Body of pancreas (tissue), 4 donors: Measurements from ENCODE around the gene PAOX. TPM values are rescaled to one million over a fixed set of nuclear protein-coding genes. Genes with fewer than 3 reads are reported as not detected.

Experiments used
- ATAC-seq: fragments of 150-250 bp; one replicate; pipeline ENCODE4 v1.9.1; 2016
- DNase-seq, 4 donors: peaks; one replicate each; pipeline ENCODE4 v3.0.0-alpha.2; 2019
- H3K27ac ChIP-seq, 4 donors: fragments of 200-600 bp; sonication (generic); 1 replicate in 3 of 4; 2 replicates in 1 of 4; pipeline versions ENCODE4 v1.5.1 to v1.6.1; 2016 to 2019; ENCODE audit warnings: mild to moderate bottlenecking in 1 of 4, mixed read lengths in 1 of 4, moderate library complexity in 1 of 4
- H3K27me3 ChIP-seq, 2 donors: fragments of 200-600 bp; sonication (generic); one replicate each; pipeline ENCODE4 v1.6.0; 2016; ENCODE audit warnings: mild to moderate bottlenecking in 1 of 2
- H3K36me3 ChIP-seq, 2 donors: fragments of 200-600 bp; sonication (generic); replicated peaks in 1 of 2; 2 replicates each; pipeline ENCODE4 v1.5.1; 2016; ENCODE audit warnings: low read depth in 2 of 2; ENCODE audit not compliant: insufficient read depth in 1 of 2
- H3K4me1 ChIP-seq: fragments of 200-600 bp; sonication (generic); one replicate; pipeline ENCODE4 v1.6.0; 2016
- H3K4me3 ChIP-seq, 2 donors: fragments of 200-600 bp; sonication (generic); 1 replicate in 1 of 2; 2 replicates in 1 of 2; pipeline ENCODE4 v1.5.1; 2016 to 2019
- H3K9me3 ChIP-seq, 3 donors: fragments of 200-600 bp; sonication (generic); 1 replicate in 2 of 3; 2 replicates in 1 of 3; pipeline ENCODE4 v1.5.1; 2016
- POLR2A ChIP-seq, 3 donors: fragments of 450-650 bp; IDR thresholded peaks; one replicate each; pipeline ENCODE4 v1.6.1; 2016; ENCODE audit warnings: antibody characterized with exemption in 3 of 3, mild to moderate bottlenecking in 2 of 3
- WGBS, 2 donors: methylation state at CpG; one replicate each; pipeline ENCODE4 v1.1.5; 2017; 5-methylcytosine and 5-hydroxymethylcytosine counted together
- intact Hi-C: fragments of 100-400 bp; cut with DNase I; formaldehyde crosslinking; loops from one replicate; pipeline ENCODE4 v1.15.1; 2023
- total RNA-seq, 2 donors: library from RNA; depleted of rRNA; stranded (reverse); fragments of >200 nt; gene quantifications; one replicate each; pipeline ENCODE4 v1.1.0, GENCODE V29; 2016
- TF ChIP-seq, protein P1 (sequence below), 7 experiments: fragments of 450-650 bp in 4 of 7; fragments of 200-600 bp in 3 of 7; sonication (generic) in 3 of 7; IDR thresholded peaks; one replicate each; pipeline ENCODE4 v1.5.1; 2016 to 2019; ENCODE audit warnings: antibody characterized with exemption in 7 of 7

The PAOX gene
- total RNA-seq, 2 donors from 2014 or later, result 8.3 to 9.6 TPM

DNA sequence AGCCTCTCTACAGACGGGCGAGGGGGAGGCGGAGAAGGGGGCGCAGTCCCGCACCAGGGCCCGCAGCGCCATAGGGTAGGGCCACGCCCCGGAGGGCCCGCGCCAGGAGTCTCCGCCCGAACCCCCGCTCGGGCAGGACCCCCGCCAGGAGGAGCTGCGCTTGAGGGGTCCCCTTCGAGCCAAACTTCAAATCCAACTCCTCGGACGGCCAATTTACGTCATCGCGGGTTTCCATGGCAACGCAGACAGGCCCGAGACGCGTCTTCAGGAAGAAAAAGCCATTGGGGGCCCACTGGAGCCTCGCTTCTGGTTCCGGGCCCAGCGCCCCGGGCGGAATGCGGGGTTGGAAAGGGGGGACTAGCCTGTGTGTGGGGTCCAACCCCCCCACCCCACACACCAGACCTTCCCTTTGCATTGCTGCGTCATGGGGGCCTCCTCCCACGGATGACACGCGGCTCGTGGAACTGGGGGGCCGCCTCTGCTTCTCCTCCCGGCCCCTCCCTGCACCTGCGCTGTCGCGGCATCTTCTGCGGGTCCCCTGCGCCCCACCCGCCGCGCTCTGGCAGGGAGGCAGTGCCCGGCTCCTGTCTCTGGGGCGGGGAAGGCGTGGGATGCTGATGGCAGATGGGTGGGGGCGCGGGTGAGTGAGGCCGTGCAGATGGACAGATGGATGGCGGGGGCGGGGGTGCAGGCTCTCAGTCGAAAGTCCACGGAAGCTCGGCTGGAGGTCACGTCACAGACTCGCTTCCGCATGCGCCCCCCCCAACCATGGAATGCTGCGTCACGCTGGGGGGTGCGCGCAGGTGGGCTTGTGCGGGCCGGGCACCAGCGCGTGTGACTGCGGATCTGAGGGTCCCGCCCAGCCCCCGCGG, 43.6 kb upstream of the PAOX start:
- DNase-seq (peak; percentile 55 to 63 (median 60)), ATAC-seq (peak; percentile 34)
- TF ChIP-seq POLR2A (IDR thresholded peaks at IDR 0.05), result no peak
- TF ChIP-seq, protein P1, sequence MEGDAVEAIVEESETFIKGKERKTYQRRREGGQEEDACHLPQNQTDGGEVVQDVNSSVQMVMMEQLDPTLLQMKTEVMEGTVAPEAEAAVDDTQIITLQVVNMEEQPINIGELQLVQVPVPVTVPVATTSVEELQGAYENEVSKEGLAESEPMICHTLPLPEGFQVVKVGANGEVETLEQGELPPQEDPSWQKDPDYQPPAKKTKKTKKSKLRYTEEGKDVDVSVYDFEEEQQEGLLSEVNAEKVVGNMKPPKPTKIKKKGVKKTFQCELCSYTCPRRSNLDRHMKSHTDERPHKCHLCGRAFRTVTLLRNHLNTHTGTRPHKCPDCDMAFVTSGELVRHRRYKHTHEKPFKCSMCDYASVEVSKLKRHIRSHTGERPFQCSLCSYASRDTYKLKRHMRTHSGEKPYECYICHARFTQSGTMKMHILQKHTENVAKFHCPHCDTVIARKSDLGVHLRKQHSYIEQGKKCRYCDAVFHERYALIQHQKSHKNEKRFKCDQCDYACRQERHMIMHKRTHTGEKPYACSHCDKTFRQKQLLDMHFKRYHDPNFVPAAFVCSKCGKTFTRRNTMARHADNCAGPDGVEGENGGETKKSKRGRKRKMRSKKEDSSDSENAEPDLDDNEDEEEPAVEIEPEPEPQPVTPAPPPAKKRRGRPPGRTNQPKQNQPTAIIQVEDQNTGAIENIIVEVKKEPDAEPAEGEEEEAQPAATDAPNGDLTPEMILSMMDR (IDR thresholded peaks at IDR 0.05), result no peak
- 3% methylated on average over 70 of the region's 75 CpGs; no CpG with 5 or more reads in 1 of the 2 donors for WGBS, 2 donors
- H3K27me3 ChIP-seq, result peaks cover 0 to 28% of the 10 kb centered on the region in 2 donors
- H3K36me3 ChIP-seq, result no peaks in the 10 kb centered on the region
- no peak overlapping the region for H3K27ac ChIP-seq
- H3K9me3 ChIP-seq, result no peaks in the 10 kb centered on the region
- no peak overlapping the region for H3K4me3 ChIP-seq
- peaks cover 22% of the 10 kb centered on the region for H3K4me1 ChIP-seq
- intact Hi-C loops, result no loop called here

DNA sequence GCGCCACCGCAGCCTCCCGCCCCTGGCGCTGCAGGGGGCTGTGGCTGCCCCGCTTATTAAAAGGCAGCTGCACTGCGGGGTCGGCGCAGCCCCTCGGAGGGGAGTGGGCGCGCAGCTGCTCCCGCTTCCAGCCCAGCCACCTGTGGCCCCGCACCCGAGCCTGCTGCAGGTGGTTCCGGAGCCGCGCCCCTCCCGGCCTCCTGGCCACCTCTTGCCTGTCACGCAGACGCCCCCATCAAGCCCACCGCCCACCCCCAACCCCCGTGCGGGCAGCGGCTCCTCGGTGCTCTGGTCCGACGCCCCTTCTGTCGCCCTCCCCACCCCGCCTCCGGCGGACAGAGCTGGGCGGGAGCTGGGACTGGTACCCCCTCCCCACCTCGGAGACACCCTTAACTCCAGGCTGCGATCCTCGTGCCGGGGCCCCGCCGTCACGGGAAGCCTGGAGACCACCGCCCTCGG, 42.9 kb upstream of the PAOX start:
- Histone ChIP-seq H3K27me3 (peaks cover 0 to 28% of the 10 kb centered on the region in 2 donors), H3K4me3 (no peak overlapping the region), H3K4me1 (peaks cover 22% of the 10 kb centered on the region), H3K36me3 (no peaks in the 10 kb centered on the region), H3K27ac (no peak overlapping the region), H3K9me3 (no peaks in the 10 kb centered on the region)
- WGBS, 2 donors, result 0 to 5% methylated on average over 1 to 35 of the region's 41 CpGs
- ATAC-seq (no peak), DNase-seq (no peak)
- TF ChIP-seq POLR2A (IDR thresholded peaks at IDR 0.05), result no peak
- TF ChIP-seq, protein P1 (IDR thresholded peaks at IDR 0.05), result no peak
- intact Hi-C loops, result no loop called here

DNA sequence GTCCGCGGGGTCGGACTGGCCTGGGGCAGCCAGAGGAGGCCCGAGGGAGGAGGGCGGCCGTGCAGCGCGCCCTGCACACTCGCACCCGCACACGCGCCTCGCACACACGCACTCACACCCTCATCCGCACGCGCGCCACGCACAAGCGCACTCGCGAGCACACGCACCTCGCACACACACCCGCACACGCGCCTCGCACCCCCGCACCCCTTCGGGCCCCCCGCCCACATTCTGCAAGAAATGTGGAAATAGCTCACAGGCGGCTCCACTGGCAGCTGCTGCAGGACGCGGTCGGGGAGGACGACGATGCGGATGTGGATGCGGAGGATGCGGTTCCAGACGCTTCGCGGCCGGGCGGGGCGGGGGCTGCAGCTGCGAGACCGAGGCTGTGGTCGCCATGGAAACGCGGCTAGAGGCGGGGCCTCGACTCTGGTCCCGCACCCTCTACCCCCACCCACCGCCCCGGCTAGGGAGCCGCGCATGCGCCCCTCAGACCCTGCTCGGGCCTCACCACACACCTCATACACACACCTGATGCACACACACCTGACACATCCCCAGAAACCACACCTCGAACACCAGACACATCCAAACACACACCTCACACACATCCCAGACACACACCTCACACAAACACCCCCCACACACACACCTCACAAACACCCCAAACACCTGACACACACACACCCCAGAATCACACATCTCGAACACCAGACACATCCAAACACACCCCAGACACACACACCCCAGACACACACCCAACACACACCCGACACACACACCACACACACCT, 42.3 kb upstream of the PAOX start, which contains the start of gene CALY:
Gene CALY, minus strand, starts transcription at position 320 of the 793 bp plus-strand sequence. CDS start 7,907 bp downstream, outside the sequence.
- H3K27ac ChIP-seq, result no peak within 1 kb of the TSS
- peak in 3 of 4 donors; percentile 43 to 54 (median 52) for DNase-seq
- ATAC-seq, result no peak

DNA sequence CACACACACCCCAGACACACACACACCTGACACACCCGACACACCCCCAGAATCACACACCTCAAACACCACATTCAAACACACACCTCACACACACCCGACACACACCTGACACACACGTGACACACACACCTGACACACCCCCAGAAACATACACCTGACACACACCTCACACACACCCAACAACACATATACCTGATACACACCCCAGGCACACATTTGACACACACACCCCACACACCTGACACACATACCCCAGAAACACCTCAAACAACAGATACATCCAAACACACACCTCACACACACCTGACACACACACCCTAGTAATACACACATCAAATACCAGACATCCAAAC, 41.7 kb upstream of the PAOX start:
- H3K27me3 ChIP-seq, result peaks cover 0 to 28% of the 10 kb centered on the region in 2 donors
- H3K4me1 ChIP-seq, result peaks cover 22% of the 10 kb centered on the region
- no peak for DNase-seq
- no peak overlapping the region for H3K4me3 ChIP-seq
- TF ChIP-seq, protein P1 (IDR thresholded peaks at IDR 0.05), result no peak
- TF ChIP-seq POLR2A (IDR thresholded peaks at IDR 0.05), result no peak
- no peaks in the 10 kb centered on the region for H3K9me3 ChIP-seq
- no peaks in the 10 kb centered on the region for H3K36me3 ChIP-seq
- WGBS, 2 donors, result 56 to 70% methylated on average over 3 of the region's 3 CpGs
- intact Hi-C loops, result no loop called here
- no peak for ATAC-seq
- no peak overlapping the region for H3K27ac ChIP-seq

More for the DNA sequence above, 42.3 kb upstream of the PAOX start, which contains the start of gene CALY:
- Histone ChIP-seq H3K27me3 (peaks cover 0 to 28% of the 10 kb centered on the region in 2 donors), H3K4me3 (no peak within 1 kb of the TSS), H3K36me3 (no peaks in the 10 kb centered on the region), H3K9me3 (no peaks in the 10 kb centered on the region), H3K4me1 (peaks cover 22% of the 10 kb centered on the region)
- TF ChIP-seq POLR2A (IDR thresholded peaks at IDR 0.05), result no peak
- TF ChIP-seq, protein P1 (IDR thresholded peaks at IDR 0.05), result no peak
- intact Hi-C loops, result no loop called here
- 13 to 67% methylated on average over 3 to 63 of the region's 63 CpGs for WGBS, 2 donors
